Liver (tissue), 3 donors: ENCODE measurements around the gene SLC9A3.

Source experiments
- EGR1 ChIP-seq, 2 donors: IDR thresholded peaks; 2 replicates each; pipeline ENCODE4 v1.6.1; 2016 to 2018; ENCODE audit warnings: antibody characterized with exemption in 2 of 2, low read depth in 2 of 2
- FOXA1 ChIP-seq: IDR thresholded peaks from 2 replicates; pipeline ENCODE4 v1.6.1; 2016; ENCODE audit warnings: antibody characterized with exemption
- GABPA ChIP-seq, 2 donors: IDR thresholded peaks in 1 of 2; conservative IDR thresholded peaks in 1 of 2; 2 replicates each; pipeline ENCODE4 v1.6.1; 2016; ENCODE audit warnings: antibody characterized with exemption in 2 of 2, mild to moderate bottlenecking in 1 of 2, moderate library complexity in 1 of 2
- HNF4G ChIP-seq: IDR thresholded peaks from 2 replicates; pipeline ENCODE4 v1.6.1; 2016; ENCODE audit warnings: antibody characterized with exemption
- RAD21 ChIP-seq, 2 donors: IDR thresholded peaks; 2 replicates each; pipeline ENCODE4 v1.6.1; 2016; ENCODE audit warnings: antibody characterized with exemption in 2 of 2, mild to moderate bottlenecking in 2 of 2
- TAF1 ChIP-seq: conservative IDR thresholded peaks from 2 replicates; pipeline ENCODE4 v1.6.1; 2016; ENCODE audit warnings: antibody characterized with exemption, mild to moderate bottlenecking
- YY1 ChIP-seq: IDR thresholded peaks from 2 replicates; pipeline ENCODE4 v1.6.1; 2016; ENCODE audit warnings: antibody characterized with exemption, mild to moderate bottlenecking
- TF ChIP-seq, protein P1 (sequence below): fragments of 150-350 bp; IDR thresholded peaks from 2 replicates; pipeline ENCODE4 v1.5.1; 2017; ENCODE audit warnings: improper control_type of control experiment, low read depth, low read length; ENCODE audit not compliant: missing input control
- TF ChIP-seq, protein P2 (sequence below): IDR thresholded peaks from 2 replicates; pipeline ENCODE4 v1.6.1; 2016; ENCODE audit warnings: antibody characterized with exemption
- TF ChIP-seq, protein P3 (sequence below): IDR thresholded peaks from 2 replicates; pipeline ENCODE4 v1.6.1; 2016; ENCODE audit warnings: antibody characterized with exemption
- TF ChIP-seq, protein P4 (sequence below): IDR thresholded peaks from 2 replicates; pipeline ENCODE4 v1.6.1; 2016; ENCODE audit warnings: antibody characterized with exemption, mild to moderate bottlenecking
- TF ChIP-seq, protein P5 (sequence below): IDR thresholded peaks from 2 replicates; pipeline ENCODE4 v1.6.1; 2016; ENCODE audit warnings: antibody characterized with exemption
- donor health status: healthy.
- donor health status: healthy.

DNA sequence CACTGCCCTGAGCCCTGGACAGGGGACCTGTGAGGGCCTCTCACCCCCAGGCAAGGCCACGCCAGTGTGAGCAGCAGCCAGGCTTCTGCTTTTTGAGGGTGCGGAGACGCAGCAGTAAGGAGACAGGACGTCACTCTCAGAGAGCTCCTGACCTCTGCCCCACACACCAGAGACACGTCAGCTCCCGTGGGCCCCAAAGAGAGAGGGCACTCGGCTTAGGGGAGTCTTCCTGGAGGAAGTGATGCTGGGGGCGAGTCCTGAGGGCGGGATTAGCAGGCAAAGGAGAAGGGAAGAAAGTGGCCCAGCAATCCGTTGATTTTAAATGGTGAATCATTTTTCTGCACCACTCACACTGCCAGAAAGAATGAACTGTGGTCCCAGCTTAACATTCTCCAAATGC lies 24.0 kb upstream of the SLC9A3 start:
- TF ChIP-seq EGR1 (IDR thresholded peaks at IDR 0.05; ENCODE audit: low read depth in 2 of 2), result no peak
- TF ChIP-seq, protein P1, sequence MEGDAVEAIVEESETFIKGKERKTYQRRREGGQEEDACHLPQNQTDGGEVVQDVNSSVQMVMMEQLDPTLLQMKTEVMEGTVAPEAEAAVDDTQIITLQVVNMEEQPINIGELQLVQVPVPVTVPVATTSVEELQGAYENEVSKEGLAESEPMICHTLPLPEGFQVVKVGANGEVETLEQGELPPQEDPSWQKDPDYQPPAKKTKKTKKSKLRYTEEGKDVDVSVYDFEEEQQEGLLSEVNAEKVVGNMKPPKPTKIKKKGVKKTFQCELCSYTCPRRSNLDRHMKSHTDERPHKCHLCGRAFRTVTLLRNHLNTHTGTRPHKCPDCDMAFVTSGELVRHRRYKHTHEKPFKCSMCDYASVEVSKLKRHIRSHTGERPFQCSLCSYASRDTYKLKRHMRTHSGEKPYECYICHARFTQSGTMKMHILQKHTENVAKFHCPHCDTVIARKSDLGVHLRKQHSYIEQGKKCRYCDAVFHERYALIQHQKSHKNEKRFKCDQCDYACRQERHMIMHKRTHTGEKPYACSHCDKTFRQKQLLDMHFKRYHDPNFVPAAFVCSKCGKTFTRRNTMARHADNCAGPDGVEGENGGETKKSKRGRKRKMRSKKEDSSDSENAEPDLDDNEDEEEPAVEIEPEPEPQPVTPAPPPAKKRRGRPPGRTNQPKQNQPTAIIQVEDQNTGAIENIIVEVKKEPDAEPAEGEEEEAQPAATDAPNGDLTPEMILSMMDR, result no peak
- TF ChIP-seq, protein P2, sequence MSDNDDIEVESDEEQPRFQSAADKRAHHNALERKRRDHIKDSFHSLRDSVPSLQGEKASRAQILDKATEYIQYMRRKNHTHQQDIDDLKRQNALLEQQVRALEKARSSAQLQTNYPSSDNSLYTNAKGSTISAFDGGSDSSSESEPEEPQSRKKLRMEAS, result no peak
- TF ChIP-seq, protein P3, sequence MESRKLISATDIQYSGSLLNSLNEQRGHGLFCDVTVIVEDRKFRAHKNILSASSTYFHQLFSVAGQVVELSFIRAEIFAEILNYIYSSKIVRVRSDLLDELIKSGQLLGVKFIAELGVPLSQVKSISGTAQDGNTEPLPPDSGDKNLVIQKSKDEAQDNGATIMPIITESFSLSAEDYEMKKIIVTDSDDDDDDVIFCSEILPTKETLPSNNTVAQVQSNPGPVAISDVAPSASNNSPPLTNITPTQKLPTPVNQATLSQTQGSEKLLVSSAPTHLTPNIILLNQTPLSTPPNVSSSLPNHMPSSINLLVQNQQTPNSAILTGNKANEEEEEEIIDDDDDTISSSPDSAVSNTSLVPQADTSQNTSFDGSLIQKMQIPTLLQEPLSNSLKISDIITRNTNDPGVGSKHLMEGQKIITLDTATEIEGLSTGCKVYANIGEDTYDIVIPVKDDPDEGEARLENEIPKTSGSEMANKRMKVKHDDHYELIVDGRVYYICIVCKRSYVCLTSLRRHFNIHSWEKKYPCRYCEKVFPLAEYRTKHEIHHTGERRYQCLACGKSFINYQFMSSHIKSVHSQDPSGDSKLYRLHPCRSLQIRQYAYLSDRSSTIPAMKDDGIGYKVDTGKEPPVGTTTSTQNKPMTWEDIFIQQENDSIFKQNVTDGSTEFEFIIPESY, result no peak
- no peak for TF ChIP-seq GABPA (IDR thresholded peaks at IDR 0.05 in 1 of 2, conservative IDR thresholded peaks at IDR 0.05 in 1 of 2)
- TF ChIP-seq, protein P4, sequence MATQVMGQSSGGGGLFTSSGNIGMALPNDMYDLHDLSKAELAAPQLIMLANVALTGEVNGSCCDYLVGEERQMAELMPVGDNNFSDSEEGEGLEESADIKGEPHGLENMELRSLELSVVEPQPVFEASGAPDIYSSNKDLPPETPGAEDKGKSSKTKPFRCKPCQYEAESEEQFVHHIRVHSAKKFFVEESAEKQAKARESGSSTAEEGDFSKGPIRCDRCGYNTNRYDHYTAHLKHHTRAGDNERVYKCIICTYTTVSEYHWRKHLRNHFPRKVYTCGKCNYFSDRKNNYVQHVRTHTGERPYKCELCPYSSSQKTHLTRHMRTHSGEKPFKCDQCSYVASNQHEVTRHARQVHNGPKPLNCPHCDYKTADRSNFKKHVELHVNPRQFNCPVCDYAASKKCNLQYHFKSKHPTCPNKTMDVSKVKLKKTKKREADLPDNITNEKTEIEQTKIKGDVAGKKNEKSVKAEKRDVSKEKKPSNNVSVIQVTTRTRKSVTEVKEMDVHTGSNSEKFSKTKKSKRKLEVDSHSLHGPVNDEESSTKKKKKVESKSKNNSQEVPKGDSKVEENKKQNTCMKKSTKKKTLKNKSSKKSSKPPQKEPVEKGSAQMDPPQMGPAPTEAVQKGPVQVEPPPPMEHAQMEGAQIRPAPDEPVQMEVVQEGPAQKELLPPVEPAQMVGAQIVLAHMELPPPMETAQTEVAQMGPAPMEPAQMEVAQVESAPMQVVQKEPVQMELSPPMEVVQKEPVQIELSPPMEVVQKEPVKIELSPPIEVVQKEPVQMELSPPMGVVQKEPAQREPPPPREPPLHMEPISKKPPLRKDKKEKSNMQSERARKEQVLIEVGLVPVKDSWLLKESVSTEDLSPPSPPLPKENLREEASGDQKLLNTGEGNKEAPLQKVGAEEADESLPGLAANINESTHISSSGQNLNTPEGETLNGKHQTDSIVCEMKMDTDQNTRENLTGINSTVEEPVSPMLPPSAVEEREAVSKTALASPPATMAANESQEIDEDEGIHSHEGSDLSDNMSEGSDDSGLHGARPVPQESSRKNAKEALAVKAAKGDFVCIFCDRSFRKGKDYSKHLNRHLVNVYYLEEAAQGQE, result no peak
- no peak for TF ChIP-seq YY1
- no peak for TF ChIP-seq FOXA1
- TF ChIP-seq TAF1, result no peak
- TF ChIP-seq, protein P5, sequence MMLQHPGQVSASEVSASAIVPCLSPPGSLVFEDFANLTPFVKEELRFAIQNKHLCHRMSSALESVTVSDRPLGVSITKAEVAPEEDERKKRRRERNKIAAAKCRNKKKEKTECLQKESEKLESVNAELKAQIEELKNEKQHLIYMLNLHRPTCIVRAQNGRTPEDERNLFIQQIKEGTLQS, result no peak
- no peak for TF ChIP-seq HNF4G
- TF ChIP-seq RAD21 (IDR thresholded peaks at IDR 0.05), result no peak
